ENCODE results near the gene MFAP4.

DNA sequence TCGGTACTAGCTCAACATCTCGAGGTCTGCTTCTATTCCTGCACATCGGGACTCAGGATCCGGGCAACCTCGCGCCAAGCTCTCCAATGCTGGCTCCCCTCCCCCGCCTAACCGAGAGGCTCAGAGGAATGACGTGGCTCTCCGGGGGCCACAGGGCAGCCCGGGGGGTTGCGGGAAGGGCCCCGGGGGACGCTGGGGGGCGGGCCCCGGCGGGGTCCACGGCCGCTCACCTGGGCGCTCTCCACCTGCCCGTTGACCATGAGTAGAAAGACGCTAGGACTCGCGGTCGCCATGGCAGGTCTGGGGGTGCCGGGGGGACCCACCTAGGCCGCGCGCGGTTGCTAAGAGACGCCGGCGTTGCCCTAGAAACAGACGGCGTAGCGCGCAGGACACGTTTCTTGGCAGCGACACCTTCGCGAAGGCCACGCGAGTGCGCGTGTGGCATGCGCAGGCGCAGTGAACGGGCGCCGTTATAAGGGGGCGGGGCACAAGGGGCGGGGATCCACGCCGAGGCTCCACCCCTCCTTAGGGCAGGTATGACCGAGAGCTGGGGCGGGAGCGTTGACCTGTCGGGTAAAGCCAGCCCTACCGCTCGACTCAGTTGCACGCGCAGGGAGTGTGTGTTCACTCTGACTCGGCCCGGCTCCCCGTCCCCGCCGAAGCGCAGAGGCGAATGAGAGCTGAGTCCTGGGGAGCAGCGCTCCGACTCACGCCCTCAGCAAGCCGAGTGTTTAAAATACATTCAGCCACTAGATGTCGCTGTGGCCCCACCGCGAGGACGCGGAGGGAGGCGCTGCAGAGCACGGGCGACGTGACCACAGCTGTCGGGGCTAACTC, 24.5 kb downstream of the MFAP4 start, which contains the start of gene B9D1:
- TF ChIP-seq, protein P1, sequence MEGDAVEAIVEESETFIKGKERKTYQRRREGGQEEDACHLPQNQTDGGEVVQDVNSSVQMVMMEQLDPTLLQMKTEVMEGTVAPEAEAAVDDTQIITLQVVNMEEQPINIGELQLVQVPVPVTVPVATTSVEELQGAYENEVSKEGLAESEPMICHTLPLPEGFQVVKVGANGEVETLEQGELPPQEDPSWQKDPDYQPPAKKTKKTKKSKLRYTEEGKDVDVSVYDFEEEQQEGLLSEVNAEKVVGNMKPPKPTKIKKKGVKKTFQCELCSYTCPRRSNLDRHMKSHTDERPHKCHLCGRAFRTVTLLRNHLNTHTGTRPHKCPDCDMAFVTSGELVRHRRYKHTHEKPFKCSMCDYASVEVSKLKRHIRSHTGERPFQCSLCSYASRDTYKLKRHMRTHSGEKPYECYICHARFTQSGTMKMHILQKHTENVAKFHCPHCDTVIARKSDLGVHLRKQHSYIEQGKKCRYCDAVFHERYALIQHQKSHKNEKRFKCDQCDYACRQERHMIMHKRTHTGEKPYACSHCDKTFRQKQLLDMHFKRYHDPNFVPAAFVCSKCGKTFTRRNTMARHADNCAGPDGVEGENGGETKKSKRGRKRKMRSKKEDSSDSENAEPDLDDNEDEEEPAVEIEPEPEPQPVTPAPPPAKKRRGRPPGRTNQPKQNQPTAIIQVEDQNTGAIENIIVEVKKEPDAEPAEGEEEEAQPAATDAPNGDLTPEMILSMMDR (conservative IDR thresholded peaks at IDR 0.05; ENCODE audit: low read depth, low read length) = peak; percentile 98
- no peak for TF ChIP-seq EZH2 (IDR thresholded peaks at IDR 0.05; ENCODE audit: low read length, unreplicated experiment)
